Measurements from ENCODE around the gene CLCNKB. TPM values are rescaled to one million over a fixed set of nuclear protein-coding genes. Genes with fewer than 3 reads are reported as not detected.

Gene CLCNKB
- total and polyA plus RNA-seq, 2 of the 13 experiments (the other 11 are each of a cell fraction or from before 2014, with no cell fraction given), result 0.04 TPM; not detected in 1

DNA sequence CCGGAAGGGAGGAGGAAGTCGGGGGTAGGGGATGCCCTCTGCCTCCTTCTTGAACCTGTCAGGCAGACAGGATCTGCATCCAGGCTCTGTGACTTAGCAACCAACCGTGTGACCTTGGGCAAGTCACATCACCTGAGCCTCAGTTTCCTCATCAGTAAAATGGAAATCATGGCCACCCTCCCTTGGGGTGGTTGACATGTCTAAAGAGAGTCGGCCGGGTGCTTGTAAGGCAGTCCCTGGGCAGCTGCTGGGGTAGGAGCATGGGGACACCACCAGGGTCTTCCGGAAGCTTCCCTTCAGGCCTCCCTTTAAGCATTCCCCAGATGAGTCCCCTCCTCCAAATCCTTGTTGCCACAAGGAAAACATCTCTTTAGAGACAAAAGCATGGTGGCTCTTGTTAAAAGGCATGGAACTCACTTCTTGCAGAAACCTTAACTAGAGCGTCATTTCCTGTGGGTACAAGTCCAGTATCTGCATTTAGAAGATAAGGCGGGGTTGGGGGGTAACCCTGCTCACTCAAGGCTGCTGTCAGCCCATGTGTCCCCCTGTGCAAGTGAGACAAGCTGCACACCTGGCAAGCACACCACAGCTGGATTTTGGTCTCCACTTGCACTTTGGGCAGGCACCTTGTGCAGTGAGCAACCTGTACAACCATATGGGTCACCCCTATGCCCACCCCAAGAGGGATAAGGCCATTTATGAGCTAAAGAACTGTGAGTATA, 10.4 kb downstream of the CLCNKB start:
- POLR2A ChIA-PET, result no interaction called here
- H2AFZ ChIP-seq (ENCODE audit: low read length), result no peak overlapping the region
- intact Hi-C loops (cut with micrococcal nuclease; ENCODE audit: unreplicated experiment), result no loop called here
- TF ChIP-seq HOXA7 (CRISPR knock-in tag; IDR thresholded peaks at IDR 0.05) (no peak), ZNF781 (CRISPR knock-in tag; IDR thresholded peaks at IDR 0.05; ENCODE audit: borderline replicate concordance, not compliant biosample characterization) (no peak), ZNF329 (CRISPR knock-in tag; IDR thresholded peaks at IDR 0.05; ENCODE audit: low read depth) (no peak), FOXP1 (IDR thresholded peaks at IDR 0.05) (no peak), FOXP1 (CRISPR knock-in tag; IDR thresholded peaks at IDR 0.05) (no peak), THYN1 (CRISPR knock-in tag; IDR thresholded peaks at IDR 0.05; ENCODE audit: borderline replicate concordance, low read depth) (no peak), FOXJ3 (CRISPR knock-in tag; IDR thresholded peaks at IDR 0.05; ENCODE audit: borderline replicate concordance) (no peak), ZNF34 (CRISPR knock-in tag; IDR thresholded peaks at IDR 0.05; ENCODE audit: borderline replicate concordance) (no peak), KMT2A (CRISPR knock-in tag; IDR thresholded peaks at IDR 0.05) (no peak)
- TF ChIP-seq, protein P1, sequence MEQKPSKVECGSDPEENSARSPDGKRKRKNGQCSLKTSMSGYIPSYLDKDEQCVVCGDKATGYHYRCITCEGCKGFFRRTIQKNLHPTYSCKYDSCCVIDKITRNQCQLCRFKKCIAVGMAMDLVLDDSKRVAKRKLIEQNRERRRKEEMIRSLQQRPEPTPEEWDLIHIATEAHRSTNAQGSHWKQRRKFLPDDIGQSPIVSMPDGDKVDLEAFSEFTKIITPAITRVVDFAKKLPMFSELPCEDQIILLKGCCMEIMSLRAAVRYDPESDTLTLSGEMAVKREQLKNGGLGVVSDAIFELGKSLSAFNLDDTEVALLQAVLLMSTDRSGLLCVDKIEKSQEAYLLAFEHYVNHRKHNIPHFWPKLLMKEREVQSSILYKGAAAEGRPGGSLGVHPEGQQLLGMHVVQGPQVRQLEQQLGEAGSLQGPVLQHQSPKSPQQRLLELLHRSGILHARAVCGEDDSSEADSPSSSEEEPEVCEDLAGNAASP (CRISPR knock-in tag; IDR thresholded peaks at IDR 0.05; ENCODE audit: borderline replicate concordance), result no peak
- WGBS (ENCODE audit: low lambda C conversion rate), result 32% methylated on average over 5 of the region's 8 CpGs
- H3K4me1 ChIP-seq (ENCODE audit: insufficient read depth, low read length), result peaks cover 19% of the 10 kb centered on the region
- peaks cover 8 to 36% of the 10 kb centered on the region in 2 experiments; a peak in 3 of 5 replicates for H3K27me3 ChIP-seq (ENCODE audit: control insufficient read depth in 1 of 2, insufficient read depth in 2 of 2, low read length in 2 of 2)
- CTCF ChIA-PET (ENCODE audit: low intra/inter-chr PET ratio, low total read pairs), result interaction anchor here (2.8 kb wide), 1 partner anchor 45 kb away, joined by 35 read pairs; no protein-coding TSS in a partner anchor
- no peaks in the 10 kb centered on the region for H3K36me3 ChIP-seq (replicated peaks in 1 of 2; ENCODE audit: control insufficient read depth in 1 of 2, insufficient read depth in 2 of 2, low read length in 2 of 2)
- H3K79me2 ChIP-seq (ENCODE audit: insufficient read depth, low read length), result no peaks in the 10 kb centered on the region
- no peaks in the 10 kb centered on the region for H3K9me3 ChIP-seq (ENCODE audit: low read length)
- no peak overlapping the region for H3K9ac ChIP-seq (ENCODE audit: insufficient read depth, low read depth, low read length)
- no peak overlapping the region for H3K4me2 ChIP-seq (ENCODE audit: low read depth, low read length)
- H3K4me3 ChIP-seq (replicated peaks in 1 of 3; ENCODE audit: insufficient read depth in 1 of 3, low read depth in 2 of 3, low read length in 3 of 3), result no peak overlapping the region
- in situ Hi-C loops (cut with HindIII; ENCODE audit: extremely low pct_ligation_motif_present, low pct_unique_long_range_greater_than_20kb), result no loop called here
- FAIRE-seq, result no peak
- no peaks in the 10 kb centered on the region; the same call in 1 of the 2 replicates for H4K20me1 ChIP-seq (ENCODE audit: insufficient read depth, low read length)
- no peak for DNase-seq (ENCODE audit: low spot score)
- no peak for ATAC-seq
- BruUV-seq (replicated peaks), result no TSS peak
- no peak overlapping the region for H3K27ac ChIP-seq (ENCODE audit: extremely low read length, insufficient read depth, low read length)

All from HepG2 (cell line).